GM20000 (cell line): ENCODE measurements around the gene LEAP2.

Experiments used
- DNase-seq: peaks from one replicate; pipeline ENCODE4 v3.0.0; 2012; ENCODE audit warnings: low spot score
- CTCF ChIP-seq: IDR thresholded peaks from 2 replicates; pipeline ENCODE4 v1.5.1; 2012; ENCODE audit warnings: mild to moderate bottlenecking, control low read depth; ENCODE audit errors: extremely low read depth, missing control alignments

Gene LEAP2

GRCh38 chr5:132898094-132898493, 24.6 kb downstream of the LEAP2 start:
- no peak for DNase-seq
- no peak for TF ChIP-seq CTCF

- no peak for TF ChIP-seq CTCF
Measured at GRCh38 chr5:132901036-132901435, 27.6 kb downstream of the LEAP2 start.

GRCh38 chr5:132901730-132902129, 28.3 kb downstream of the LEAP2 start:
- no peak for TF ChIP-seq CTCF
- DNase-seq: no peak

More at GRCh38 chr5:132901036-132901435, 27.6 kb downstream of the LEAP2 start:
- no peak for DNase-seq

- no peak for TF ChIP-seq CTCF
- DNase-seq: no peak
Measured at GRCh38 chr5:132905938-132906337, 32.5 kb downstream of the LEAP2 start.

- no peak for TF ChIP-seq CTCF
- no peak for DNase-seq
Measured at GRCh38 chr5:132907161-132907560, 33.7 kb downstream of the LEAP2 start.

- TF ChIP-seq CTCF: no peak
- DNase-seq: no peak
Measured at GRCh38 chr5:132909702-132910101, 36.2 kb downstream of the LEAP2 start.

- TF ChIP-seq CTCF: no peak
- DNase-seq: no peak
Measured at GRCh38 chr5:132915681-132916080, 42.2 kb downstream of the LEAP2 start.
